ENCODE measurements around the gene GCSH. TPM values are rescaled to one million over a fixed set of nuclear protein-coding genes. Genes with fewer than 3 reads are reported as not detected.

The GCSH gene
- polyA plus RNA-seq, 3 donors, result 0.77 to 2.0 (median 1.0) TPM

DNA sequence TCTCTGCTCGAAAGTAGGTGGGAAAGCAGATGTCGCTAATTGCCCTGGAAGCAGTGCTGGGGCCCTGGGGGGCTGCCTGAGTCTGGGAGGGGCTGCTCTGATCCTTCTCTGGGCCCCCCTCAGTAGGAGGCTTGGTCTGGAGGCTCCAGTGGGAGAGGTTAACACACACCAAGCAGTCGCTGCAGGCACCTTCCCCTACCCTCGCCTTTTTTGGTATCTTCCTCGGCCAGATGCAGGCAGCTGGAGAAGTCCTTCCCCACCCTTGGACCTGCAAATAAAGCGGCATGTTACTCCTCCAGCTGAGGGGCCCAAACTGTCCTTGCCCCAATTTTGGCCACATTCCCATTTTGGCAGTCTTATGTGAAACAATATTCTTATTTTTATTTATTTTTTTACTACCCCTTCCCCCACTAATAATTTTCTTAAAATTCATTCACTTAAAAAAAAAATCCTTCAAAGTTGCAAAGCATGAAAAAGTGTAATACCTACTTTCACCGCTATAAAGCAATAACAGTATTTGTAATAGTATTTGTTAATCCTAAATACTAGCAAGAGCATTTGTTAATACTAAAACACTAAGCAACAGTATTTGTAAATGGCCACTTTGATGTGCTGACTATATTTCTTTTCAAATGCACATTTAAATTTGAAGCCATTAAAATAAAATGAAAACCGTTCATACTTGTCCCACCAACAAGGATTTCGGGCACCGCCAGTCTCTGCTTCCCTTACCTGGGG, 34.2 kb downstream of the GCSH start:
- no peak for DNase-seq
- Histone ChIP-seq H3K9me3 (replicated peaks in 1 of 2; ENCODE audit: control insufficient read depth in 1 of 2, insufficient read depth in 1 of 2, low read length in 2 of 2) (no peaks in the 10 kb centered on the region), H3K4me3 (replicated peaks in 1 of 3; ENCODE audit: low read depth in 2 of 3, low read length in 3 of 3) (no peak overlapping the region), H3K27me3 (ENCODE audit: control insufficient read depth in 2 of 2, insufficient read depth in 2 of 2, low read length in 2 of 2) (no peaks in the 10 kb centered on the region), H3K79me2 (ENCODE audit: insufficient read depth, low read length) (no peaks in the 10 kb centered on the region), H3K27ac (ENCODE audit: low read depth in 1 of 2, low read length in 2 of 2) (no peak overlapping the region), H3K4me1 (ENCODE audit: control insufficient read depth in 1 of 2, insufficient read depth in 2 of 2, low read length in 2 of 2) (no peaks in the 10 kb centered on the region), H4K20me1 (ENCODE audit: insufficient read depth, low read length) (no peaks in the 10 kb centered on the region), H3K9ac (ENCODE audit: insufficient read depth, low read length, poor library complexity, severe bottlenecking) (no peak overlapping the region), H2AFZ (ENCODE audit: insufficient read depth, low read depth, low read length, poor library complexity, severe bottlenecking) (no peak overlapping the region), H3K4me2 (replicated peaks; ENCODE audit: extremely low read depth, low read length, poor library complexity, severe bottlenecking) (no peak overlapping the region), H3K36me3 (replicated peaks in 1 of 2; ENCODE audit: control insufficient read depth in 1 of 2, insufficient read depth in 2 of 2, low read length in 2 of 2) (no peaks in the 10 kb centered on the region)
- intact Hi-C loops (cut with micrococcal nuclease), result no loop called here
- Mint-ChIP-seq H3K4me1 (no peaks in the 10 kb centered on the region), H3K27ac (no peak overlapping the region), H3K9me3 (no peaks in the 10 kb centered on the region), H3K4me3 (no peak overlapping the region), H3K27me3 (ENCODE audit: low read depth in 3 of 3) (peaks cover 0 to 4% (median 0%) of the 10 kb centered on the region in 3 donors), H3K36me3 (no peaks in the 10 kb centered on the region)
- TF ChIP-seq, protein P1, sequence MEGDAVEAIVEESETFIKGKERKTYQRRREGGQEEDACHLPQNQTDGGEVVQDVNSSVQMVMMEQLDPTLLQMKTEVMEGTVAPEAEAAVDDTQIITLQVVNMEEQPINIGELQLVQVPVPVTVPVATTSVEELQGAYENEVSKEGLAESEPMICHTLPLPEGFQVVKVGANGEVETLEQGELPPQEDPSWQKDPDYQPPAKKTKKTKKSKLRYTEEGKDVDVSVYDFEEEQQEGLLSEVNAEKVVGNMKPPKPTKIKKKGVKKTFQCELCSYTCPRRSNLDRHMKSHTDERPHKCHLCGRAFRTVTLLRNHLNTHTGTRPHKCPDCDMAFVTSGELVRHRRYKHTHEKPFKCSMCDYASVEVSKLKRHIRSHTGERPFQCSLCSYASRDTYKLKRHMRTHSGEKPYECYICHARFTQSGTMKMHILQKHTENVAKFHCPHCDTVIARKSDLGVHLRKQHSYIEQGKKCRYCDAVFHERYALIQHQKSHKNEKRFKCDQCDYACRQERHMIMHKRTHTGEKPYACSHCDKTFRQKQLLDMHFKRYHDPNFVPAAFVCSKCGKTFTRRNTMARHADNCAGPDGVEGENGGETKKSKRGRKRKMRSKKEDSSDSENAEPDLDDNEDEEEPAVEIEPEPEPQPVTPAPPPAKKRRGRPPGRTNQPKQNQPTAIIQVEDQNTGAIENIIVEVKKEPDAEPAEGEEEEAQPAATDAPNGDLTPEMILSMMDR (IDR thresholded peaks at IDR 0.05), result no peak
- WGBS (ENCODE audit: insufficient coverage), result 94% methylated on average over 3 of the region's 10 CpGs

DNA sequence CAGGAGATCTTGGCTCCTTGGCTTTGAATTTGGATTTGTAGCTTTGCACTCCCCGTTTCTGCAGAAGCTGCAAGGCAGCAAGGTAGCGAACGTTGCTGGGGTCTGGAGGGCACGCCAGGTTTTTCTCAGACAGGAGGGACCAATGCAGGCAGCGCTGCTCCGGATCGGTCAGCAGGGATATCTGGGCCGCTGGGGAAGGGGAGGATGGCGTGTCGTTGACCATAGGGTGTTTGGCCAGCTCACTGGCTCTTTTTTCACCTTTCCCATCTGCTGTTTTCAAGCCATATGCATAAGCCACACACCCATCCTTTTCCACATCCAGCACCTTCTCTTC, 34.9 kb downstream of the GCSH start:
- intact Hi-C loops (cut with micrococcal nuclease), result no loop called here
- Mint-ChIP-seq H3K4me3 (no peak overlapping the region), H3K4me1 (no peaks in the 10 kb centered on the region), H3K9me3 (no peaks in the 10 kb centered on the region), H3K36me3 (no peaks in the 10 kb centered on the region), H3K27ac (no peak overlapping the region), H3K27me3 (ENCODE audit: low read depth in 3 of 3) (peaks cover 0 to 4% (median 0%) of the 10 kb centered on the region in 3 donors)
- no peak overlapping the region for H3K4me2 ChIP-seq (replicated peaks; ENCODE audit: extremely low read depth, low read length, poor library complexity, severe bottlenecking)
- H3K9ac ChIP-seq (ENCODE audit: insufficient read depth, low read length, poor library complexity, severe bottlenecking), result no peak overlapping the region
- TF ChIP-seq, protein P1 (IDR thresholded peaks at IDR 0.05), result no peak
- 97% methylated on average over 7 of the region's 10 CpGs for WGBS (ENCODE audit: insufficient coverage)
- H3K36me3 ChIP-seq (replicated peaks in 1 of 2; ENCODE audit: control insufficient read depth in 1 of 2, insufficient read depth in 2 of 2, low read length in 2 of 2), result no peaks in the 10 kb centered on the region
- H3K27ac ChIP-seq (ENCODE audit: low read depth in 1 of 2, low read length in 2 of 2), result no peak overlapping the region
- no peak overlapping the region for H2AFZ ChIP-seq (ENCODE audit: insufficient read depth, low read depth, low read length, poor library complexity, severe bottlenecking)
- no peak for DNase-seq
- H4K20me1 ChIP-seq (ENCODE audit: insufficient read depth, low read length), result no peaks in the 10 kb centered on the region
- no peaks in the 10 kb centered on the region for H3K27me3 ChIP-seq (ENCODE audit: control insufficient read depth in 2 of 2, insufficient read depth in 2 of 2, low read length in 2 of 2)
- H3K9me3 ChIP-seq (replicated peaks in 1 of 2; ENCODE audit: control insufficient read depth in 1 of 2, insufficient read depth in 1 of 2, low read length in 2 of 2), result no peaks in the 10 kb centered on the region
- H3K79me2 ChIP-seq (ENCODE audit: insufficient read depth, low read length), result no peaks in the 10 kb centered on the region
- H3K4me1 ChIP-seq (ENCODE audit: control insufficient read depth in 1 of 2, insufficient read depth in 2 of 2, low read length in 2 of 2), result no peaks in the 10 kb centered on the region
- no peak overlapping the region for H3K4me3 ChIP-seq (replicated peaks in 1 of 3; ENCODE audit: low read depth in 2 of 3, low read length in 3 of 3)

Data from CD14-positive monocyte (primary cell).